Inflammatory macrophage treated with lipopolysaccharide for 1 hour (primary cell): ENCODE data around the gene GNPDA1.

ENCODE experiments used
- DNase-seq, 2 donors: peaks; one replicate each; pipeline ENCODE4 v3.0.0-alpha.2; 2020 to 2022

GNPDA1 gene

GRCh38 chr5:142020122-142020659 lies 7.4 kb upstream of the GNPDA1 start:
- no peak for DNase-seq

DNA sequence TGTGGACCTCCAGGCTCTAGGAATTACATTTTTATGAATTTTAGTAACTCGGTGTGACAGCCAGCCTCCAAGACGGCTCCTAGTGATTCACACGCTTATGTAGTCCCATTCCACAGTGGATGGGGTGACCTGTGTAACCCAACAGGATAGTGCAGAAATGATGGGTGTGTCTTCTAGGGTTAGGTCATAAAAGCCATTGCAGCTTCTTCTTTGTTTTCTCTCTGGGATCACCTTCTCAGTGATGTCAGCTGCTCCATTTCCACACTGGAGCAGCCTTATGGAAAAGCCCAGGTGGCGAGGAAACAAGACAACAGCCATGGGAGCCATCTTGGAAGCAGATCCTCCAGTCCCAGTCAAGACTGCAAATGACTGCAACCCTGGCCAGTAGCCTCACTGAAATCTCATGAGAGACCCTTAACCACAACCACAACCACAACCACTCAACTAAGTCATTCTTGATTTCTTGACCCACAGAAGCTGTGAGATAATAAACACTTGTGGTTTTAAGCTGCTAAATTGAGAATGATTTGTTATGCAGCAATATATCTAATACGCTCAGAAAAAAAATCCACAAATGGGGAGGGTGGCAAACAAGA lies 5.1 kb upstream of the GNPDA1 start:
- DNase-seq = no peak

- no peak for DNase-seq
These were observed 3.7 kb upstream of the GNPDA1 start for GRCh38 chr5:142016556-142016955.

DNA sequence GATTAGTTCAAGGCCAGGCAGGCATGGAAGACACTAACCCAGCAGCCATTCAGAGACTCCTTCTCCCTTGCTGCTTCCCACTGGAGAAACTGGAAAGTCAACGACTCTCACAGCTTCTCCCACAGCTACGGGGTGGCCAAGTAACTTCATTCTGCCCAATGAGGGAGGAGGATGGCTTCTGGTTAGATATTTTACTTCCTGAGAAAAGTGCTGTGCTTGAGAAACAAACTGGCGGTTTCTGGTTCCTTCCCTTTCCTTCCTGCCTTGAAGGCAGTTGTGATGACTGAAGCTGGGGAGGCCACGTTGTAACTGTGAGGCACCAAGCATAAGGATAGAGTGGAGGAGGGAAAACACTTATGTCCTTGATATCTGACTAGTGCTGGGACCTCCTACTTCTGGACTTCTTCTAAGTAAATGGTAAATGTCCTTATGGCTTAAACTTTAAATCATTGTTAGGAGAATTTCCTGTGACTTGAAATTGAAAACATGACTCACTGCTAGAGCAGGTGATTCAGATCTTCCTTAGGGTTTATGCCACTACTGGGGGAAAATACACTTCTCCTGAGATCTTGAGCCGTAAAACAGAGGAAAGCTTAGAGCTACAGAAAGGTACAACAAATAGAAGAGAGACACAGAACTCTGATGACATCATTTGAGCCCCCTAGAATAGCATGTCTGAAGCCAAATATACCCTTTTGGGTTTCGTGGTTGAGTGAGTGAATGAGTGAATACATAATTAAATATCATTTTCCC lies 3.1 kb upstream of the GNPDA1 start:
- DNase-seq = peak; percentile 68 to 75

DNA sequence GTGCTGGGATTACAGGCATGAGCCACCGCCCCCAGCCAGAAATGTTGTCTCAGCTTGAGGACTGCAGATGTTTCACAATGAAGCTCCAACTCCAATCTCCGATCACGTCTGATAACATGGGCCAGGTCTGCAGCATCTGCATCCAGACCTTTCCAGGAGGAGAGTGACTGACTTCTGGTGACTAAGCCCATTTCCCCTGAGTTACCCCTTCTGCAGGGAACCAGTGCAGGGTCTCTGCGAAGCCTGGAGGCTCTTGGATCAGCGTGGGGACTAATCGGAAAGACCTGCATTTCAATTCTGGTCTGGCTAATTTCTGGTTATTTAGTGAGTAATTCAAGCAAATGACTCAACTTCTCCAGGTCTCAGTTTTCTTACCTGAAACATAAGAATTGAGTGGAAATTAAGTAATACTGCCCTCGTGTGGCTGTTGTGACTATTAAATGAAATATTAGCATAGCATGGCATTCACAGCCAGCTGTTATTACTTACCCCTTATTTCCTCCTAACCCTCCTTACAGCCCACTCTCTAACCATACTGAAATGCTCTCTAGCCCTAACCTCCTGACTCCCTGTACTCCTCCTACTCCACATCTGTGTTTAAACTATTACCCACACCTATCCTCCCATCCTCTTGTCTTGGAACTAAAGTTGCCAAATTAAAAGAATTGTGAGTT lies 2.2 kb upstream of the GNPDA1 start:
- peak; percentile 32 to 65 for DNase-seq

GRCh38 chr5:142013734-142014521 lies 1.1 kb upstream of the GNPDA1 start:
- DNase-seq = no peak

DNA sequence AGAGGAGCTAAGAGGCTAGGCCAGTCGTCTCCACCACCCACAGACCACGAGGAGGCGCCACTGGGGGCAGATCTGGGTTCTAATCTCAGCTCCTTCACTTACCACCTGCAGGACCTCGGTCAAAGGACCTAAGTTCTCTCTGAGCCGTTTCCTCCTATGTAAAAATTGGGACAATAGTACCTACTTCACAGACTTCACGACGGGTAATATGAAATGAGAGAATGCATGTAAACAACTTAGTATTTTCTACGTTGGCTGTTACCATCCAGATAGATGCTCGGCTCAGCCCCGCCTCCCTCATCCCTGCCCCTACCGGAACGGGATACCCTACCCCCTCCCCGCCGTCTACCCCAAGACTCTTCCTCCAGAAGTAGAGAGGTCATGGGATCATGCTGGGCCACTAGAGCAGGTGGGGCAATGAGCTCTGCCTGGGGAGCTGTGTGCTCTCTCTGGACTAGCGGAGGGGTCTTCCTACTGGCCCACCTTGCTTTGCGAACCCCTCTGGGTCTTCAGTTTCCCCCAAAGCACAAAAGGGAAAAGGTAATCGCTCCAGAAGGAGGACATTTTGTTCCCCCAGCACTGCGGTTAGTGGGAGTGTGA lies 541 bp downstream of the GNPDA1 start:
- DNase-seq = peak; percentile 20 to 67

GRCh38 chr5:142011572-142012185 lies 1.1 kb downstream of the GNPDA1 start:
- DNase-seq = no peak

- no peak for DNase-seq
These were observed 2.9 kb downstream of the GNPDA1 start for GRCh38 chr5:142009886-142010285.

DNA sequence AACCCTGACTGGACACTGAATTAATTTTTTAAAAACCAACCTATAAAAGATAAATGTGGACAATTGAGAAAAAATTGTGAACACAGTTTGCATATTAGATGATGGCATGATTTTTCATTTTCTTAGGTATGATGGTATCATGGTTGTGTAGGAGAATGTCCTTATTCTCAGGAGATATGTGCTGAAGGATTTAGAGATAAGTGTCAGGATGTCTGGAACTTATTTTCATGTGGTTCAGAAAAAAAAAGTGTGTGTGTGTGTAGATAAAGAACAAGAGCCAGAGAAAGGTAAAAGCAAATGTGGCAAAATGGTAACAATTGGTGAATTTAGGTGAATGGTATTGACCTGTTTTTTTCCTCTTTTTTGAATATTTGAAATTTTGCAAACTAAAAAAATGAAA lies 4.0 kb downstream of the GNPDA1 start:
- DNase-seq = no peak

DNA sequence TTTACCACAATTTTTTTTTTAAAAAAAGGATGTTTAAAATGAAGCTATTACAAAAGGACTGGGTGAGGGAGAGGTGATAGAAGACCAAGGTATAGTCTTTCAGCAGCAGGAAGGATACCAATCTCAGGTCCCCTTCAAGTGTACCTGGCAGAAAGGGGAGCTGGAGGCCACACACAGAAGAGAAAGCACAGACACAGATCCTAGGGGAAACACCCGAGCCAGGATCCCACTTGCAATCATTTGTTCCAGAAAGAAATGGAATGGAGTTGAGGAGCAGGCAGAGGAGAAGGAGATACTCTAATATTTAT lies 5.6 kb downstream of the GNPDA1 start:
- no peak for DNase-seq

GRCh38 chr5:142006363-142007236 lies 6.2 kb downstream of the GNPDA1 start:
- peak; percentile 34 to 39 for DNase-seq

DNA sequence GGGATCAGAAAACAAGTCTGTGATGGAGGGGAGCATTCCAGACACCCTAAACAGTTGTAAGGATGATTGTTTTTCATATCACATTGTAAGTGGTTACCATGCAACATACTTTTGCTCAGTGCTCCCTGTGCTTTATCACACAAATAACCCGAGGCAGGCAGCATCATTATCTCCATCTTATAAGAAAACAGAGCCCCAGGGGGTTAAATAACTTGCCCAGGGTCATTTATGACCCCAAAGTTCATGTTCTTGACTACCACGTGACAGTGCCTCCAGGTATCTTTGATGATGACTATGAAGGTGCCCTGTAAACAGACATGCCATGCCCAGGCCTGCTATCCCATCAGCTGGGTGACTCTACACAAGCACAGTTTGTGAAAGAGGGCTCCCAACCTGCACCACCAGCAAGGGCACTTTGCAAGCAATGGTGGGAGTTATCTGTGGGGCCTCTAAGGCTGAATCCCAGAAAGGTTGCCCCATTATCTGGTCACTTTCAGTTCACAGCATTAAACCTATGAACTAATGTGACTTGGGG lies 9.5 kb downstream of the GNPDA1 start:
- no peak for DNase-seq

DNA sequence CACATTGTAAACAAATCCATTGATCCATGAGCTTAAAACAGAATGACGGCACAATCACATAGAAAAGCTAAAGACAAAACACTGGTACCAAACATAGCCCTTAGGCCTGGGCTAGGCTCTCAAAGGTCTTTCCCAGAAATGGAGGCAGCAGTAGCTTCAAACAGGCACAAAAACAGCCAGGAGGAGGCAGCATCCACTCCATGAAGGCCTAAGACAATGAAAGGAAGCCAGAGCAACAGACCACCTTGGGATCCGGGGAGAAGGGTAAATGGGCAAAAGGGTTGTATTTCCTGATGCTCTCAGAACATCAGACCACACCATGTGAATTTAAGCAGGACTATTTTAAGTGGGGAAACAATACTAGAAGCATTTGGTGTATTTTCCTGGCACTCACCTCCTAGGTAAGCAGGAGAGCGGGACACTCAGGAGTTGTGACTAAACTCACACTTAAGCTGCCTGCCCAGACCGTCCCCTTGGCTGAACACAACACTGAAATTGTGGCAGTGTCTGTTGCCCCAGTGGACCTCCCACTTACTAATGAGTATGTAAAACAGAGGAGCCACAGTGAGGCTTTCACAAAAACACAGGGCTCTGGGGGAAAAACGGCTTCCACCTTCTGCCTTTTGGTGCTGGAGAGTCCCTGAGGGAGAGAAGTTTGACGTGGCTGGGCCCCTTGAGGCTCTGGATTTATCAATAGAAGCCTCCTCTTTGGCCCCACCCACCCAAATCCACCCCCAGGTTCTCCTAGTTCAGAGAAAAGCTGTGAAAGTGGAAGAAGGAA lies 11.9 kb downstream of the GNPDA1 start:
- DNase-seq = no peak

DNA sequence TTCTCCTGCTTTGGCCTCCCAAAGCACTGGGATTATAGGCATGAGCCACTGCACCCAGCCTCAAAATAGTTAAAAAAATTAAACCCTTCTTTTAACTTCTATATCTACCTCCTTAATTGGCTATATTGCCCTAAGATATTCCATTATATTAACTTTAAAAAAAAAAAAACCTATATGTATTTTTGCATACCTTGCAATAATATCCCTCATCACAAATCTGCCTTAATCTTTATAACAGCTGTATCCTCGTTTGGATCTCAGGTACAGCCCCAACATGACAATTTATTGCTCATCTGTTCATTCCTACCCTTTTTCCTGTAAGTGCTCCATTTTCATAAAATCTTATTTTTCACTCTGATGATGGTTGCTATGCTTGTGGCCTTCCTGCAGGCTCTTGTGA lies 12.7 kb downstream of the GNPDA1 start:
- DNase-seq = no peak

GRCh38 chr5:141997358-141997960 lies 15.4 kb downstream of the GNPDA1 start:
- DNase-seq = no peak

DNA sequence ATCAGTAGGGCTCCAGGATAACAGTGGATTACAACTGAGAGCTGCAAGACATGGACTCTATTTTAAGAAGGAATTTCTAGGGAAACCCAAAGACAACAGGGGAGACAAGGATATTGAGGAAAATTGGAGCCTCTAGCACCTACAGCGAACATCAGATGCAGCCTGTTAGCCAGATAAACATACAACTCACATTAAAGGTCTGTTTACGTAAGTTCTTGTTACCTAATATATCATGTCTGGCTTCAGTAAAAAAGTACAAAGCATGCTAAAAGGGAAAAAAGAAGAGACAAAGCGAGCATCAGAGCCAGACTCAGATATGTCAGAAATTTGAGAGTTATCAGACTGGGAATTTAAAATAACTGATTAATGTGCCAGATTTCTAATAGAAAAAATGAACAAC lies 17.2 kb downstream of the GNPDA1 start:
- no peak for DNase-seq

- no peak for DNase-seq
These were observed 18.2 kb downstream of the GNPDA1 start for GRCh38 chr5:141994511-141995136.

DNA sequence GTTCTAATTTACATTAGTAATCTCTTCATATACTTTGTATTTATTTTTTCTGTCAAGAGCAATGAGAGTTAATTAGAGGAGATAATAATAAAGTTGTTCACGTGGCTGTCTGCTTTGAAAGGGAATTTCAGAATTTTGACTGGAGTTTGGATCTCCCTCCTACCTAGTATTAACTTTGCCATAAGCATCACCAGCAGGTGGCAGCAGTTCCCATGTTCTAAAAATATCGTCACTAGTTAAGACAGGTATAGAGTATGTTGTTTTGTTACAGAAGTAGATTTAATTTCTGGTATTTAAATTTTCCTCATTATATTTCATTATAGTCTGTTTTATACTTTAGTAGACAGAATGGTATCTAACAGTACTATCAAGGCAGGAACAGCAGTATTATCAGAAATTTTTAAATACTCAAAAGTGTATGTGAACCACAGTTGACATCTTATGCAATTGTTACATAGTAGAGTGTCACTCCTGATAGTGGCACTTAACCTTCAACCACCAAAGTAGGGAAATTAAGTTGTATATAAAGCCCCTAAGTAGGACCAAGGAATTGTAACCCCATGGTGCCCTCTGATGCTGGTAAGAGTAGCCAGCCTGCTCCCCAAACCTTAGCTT lies 20.4 kb downstream of the GNPDA1 start:
- DNase-seq = peak in 1 of 2 donors; percentile 88
